HG03139 (cell line): ENCODE data around the gene MRPL33.

Experiments used
- ATAC-seq: cut with Tn5 transposase; IDR thresholded peaks from one replicate; pipeline ENCODE4 v1.9.1; 2021; ENCODE audit not compliant: unreplicated experiment

The MRPL33 gene

GRCh38 chr2:27807476-27807875 is 36.0 kb downstream of the MRPL33 start:
- no peak for ATAC-seq

- no peak for ATAC-seq
Observed at GRCh38 chr2:27808418-27808817, 36.9 kb downstream of the MRPL33 start.

- ATAC-seq, result no peak
Observed at GRCh38 chr2:27808984-27809383, 37.5 kb downstream of the MRPL33 start.

GRCh38 chr2:27809761-27810241 is 38.3 kb downstream of the MRPL33 start:
- ATAC-seq, result no peak

- no peak for ATAC-seq
Observed at GRCh38 chr2:27810455-27810854, 38.9 kb downstream of the MRPL33 start.

GRCh38 chr2:27811768-27812167 is 40.2 kb downstream of the MRPL33 start:
- ATAC-seq, result no peak

- ATAC-seq, result no peak
Observed at GRCh38 chr2:27814758-27815157, 43.2 kb downstream of the MRPL33 start.

- ATAC-seq, result no peak
Observed at GRCh38 chr2:27815860-27816438, 44.4 kb downstream of the MRPL33 start.

GRCh38 chr2:27822049-27822448 is 50.5 kb downstream of the MRPL33 start:
- no peak for ATAC-seq

GRCh38 chr2:27823135-27823534 is 51.6 kb downstream of the MRPL33 start:
- ATAC-seq, result no peak

- no peak for ATAC-seq
Observed at GRCh38 chr2:27823569-27823968, 52.0 kb downstream of the MRPL33 start.

GRCh38 chr2:27824401-27824800 is 52.9 kb downstream of the MRPL33 start:
- no peak for ATAC-seq

GRCh38 chr2:27828305-27828704 is 56.8 kb downstream of the MRPL33 start:
- ATAC-seq, result no peak
